ENCODE results near the gene RSRC1.
"Not testable (repeated sequence)": the region's sequence is repeated elsewhere in the genome, so short reads cannot be mapped to it uniquely, and the experiment has no call there.

Gene RSRC1

GRCh38 chr3:158329696-158330441 is 220.0 kb downstream of the RSRC1 start:
- DNase-seq (ENCODE audit: low spot score), result not testable (repeated sequence)

- no peak for DNase-seq (ENCODE audit: low spot score)
Observed at GRCh38 chr3:158330870-158331269, 221.0 kb downstream of the RSRC1 start.

- DNase-seq (ENCODE audit: low spot score), result no peak
Observed at GRCh38 chr3:158333736-158334135, 223.8 kb downstream of the RSRC1 start.

- no peak for DNase-seq (ENCODE audit: low spot score)
Observed at GRCh38 chr3:158337110-158337509, 227.2 kb downstream of the RSRC1 start.

GRCh38 chr3:158339638-158340037 is 229.7 kb downstream of the RSRC1 start:
- DNase-seq (ENCODE audit: low spot score), result no peak

- not testable (repeated sequence) for DNase-seq (ENCODE audit: low spot score)
Observed at GRCh38 chr3:158340951-158341350, 231.1 kb downstream of the RSRC1 start.

GRCh38 chr3:158347966-158348365 is 238.1 kb downstream of the RSRC1 start:
- no peak for DNase-seq (ENCODE audit: low spot score)

GRCh38 chr3:158350971-158351370 is 241.1 kb downstream of the RSRC1 start:
- no peak for DNase-seq (ENCODE audit: low spot score)

- no peak for DNase-seq (ENCODE audit: low spot score)
Observed at GRCh38 chr3:158352551-158352950, 242.7 kb downstream of the RSRC1 start.

GRCh38 chr3:158354713-158355112 is 244.8 kb downstream of the RSRC1 start:
- no peak for DNase-seq (ENCODE audit: low spot score)

GRCh38 chr3:158355623-158356588 is 246.0 kb downstream of the RSRC1 start:
- no peak for DNase-seq (ENCODE audit: low spot score)

GRCh38 chr3:158359339-158359738 is 249.4 kb downstream of the RSRC1 start:
- DNase-seq (ENCODE audit: low spot score), result no peak

- DNase-seq (ENCODE audit: low spot score), result no peak
Observed at GRCh38 chr3:158360756-158361448, 251.0 kb downstream of the RSRC1 start.

- no peak for DNase-seq (ENCODE audit: low spot score)
Observed at GRCh38 chr3:158368271-158368670, 258.4 kb downstream of the RSRC1 start.

- no peak for DNase-seq (ENCODE audit: low spot score)
Observed at GRCh38 chr3:158369279-158369678, 259.4 kb downstream of the RSRC1 start.

GRCh38 chr3:158379517-158379916 is 269.6 kb downstream of the RSRC1 start:
- DNase-seq (ENCODE audit: low spot score), result no peak

- no peak for DNase-seq (ENCODE audit: low spot score)
Observed at GRCh38 chr3:158381262-158381868, 271.5 kb downstream of the RSRC1 start.

GRCh38 chr3:158382479-158382878 is 272.6 kb downstream of the RSRC1 start:
- DNase-seq (ENCODE audit: low spot score), result no peak

GRCh38 chr3:158384019-158384418 is 274.1 kb downstream of the RSRC1 start:
- no peak for DNase-seq (ENCODE audit: low spot score)

- no peak for DNase-seq (ENCODE audit: low spot score)
Observed at GRCh38 chr3:158395421-158395820, 285.5 kb downstream of the RSRC1 start.

GRCh38 chr3:158402590-158402989 is 292.7 kb downstream of the RSRC1 start:
- DNase-seq (ENCODE audit: low spot score), result no peak

GRCh38 chr3:158403013-158403412 is 293.1 kb downstream of the RSRC1 start:
- DNase-seq (ENCODE audit: low spot score), result no peak

Measured in RKO (cell line).